Neural progenitor cell (in vitro differentiated cells): ENCODE data around the gene KCNC4.

ENCODE experiments used
- EZH2 ChIP-seq: fragments of 200-600 bp; sonication (generic); IDR thresholded peaks from 2 replicates; pipeline ENCODE4 v1.6.1; 2017; ENCODE audit warnings: antibody characterized with exemption, mild to moderate bottlenecking, moderate library complexity
- EZH2phosphoT487 ChIP-seq: fragments of 200-600 bp; sonication (generic); IDR thresholded peaks from 2 replicates; pipeline ENCODE4 v1.6.1; 2017; ENCODE audit warnings: antibody characterized with exemption
- TF ChIP-seq, protein P1 (sequence below): fragments of 200-600 bp; sonication (generic); IDR thresholded peaks from 2 replicates; pipeline ENCODE4 v1.5.1; 2017; ENCODE audit warnings: antibody characterized with exemption, mild to moderate bottlenecking

DNA sequence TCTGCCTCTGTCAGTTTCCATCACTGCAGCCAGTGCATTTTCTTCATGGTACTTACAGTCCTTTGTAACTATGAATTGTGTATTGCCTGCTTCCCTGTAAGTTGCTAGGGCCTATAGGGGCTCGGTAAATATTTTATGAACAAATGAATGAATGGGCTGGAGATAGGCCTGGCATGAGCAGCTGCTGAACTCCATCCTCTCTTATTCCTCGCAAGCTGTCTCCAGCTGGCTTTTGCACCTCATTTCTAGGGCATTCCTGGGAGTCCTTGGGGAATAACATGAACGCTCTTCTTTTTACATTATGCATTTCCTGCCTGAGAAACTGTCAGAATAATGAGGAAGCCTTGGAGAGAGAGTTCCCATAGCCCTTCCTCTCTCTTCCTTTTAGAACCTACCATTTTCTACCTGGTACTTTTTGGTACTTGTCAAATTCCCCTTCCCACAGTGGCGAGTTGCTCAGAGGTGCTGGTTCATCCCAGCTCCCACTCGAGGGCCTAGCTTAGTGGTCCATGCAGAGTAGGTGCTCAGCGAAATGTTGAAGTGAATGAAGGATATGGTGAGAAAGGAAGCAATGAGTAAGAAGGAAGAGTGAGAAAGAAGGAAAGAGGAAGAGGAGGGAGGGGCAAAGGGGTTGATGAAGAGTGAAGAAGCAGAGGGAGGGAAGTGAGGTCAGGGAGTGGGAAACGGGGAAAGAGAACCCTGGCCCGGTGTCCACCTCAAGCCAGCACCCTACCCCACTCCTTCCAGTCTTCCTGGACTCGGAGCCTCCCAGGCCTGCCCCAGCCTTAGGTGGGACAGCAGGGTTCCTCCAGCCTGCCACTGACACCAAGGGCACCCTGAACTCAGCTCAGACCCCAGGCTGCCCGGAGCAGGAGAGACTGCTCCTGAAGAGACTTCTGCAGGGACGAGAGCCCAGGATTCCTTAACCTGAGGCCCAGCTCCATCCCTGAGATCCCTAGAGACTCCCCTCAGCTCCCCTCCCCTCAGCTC lies 29.6 kb downstream of the KCNC4 start:
- TF ChIP-seq, protein P1, sequence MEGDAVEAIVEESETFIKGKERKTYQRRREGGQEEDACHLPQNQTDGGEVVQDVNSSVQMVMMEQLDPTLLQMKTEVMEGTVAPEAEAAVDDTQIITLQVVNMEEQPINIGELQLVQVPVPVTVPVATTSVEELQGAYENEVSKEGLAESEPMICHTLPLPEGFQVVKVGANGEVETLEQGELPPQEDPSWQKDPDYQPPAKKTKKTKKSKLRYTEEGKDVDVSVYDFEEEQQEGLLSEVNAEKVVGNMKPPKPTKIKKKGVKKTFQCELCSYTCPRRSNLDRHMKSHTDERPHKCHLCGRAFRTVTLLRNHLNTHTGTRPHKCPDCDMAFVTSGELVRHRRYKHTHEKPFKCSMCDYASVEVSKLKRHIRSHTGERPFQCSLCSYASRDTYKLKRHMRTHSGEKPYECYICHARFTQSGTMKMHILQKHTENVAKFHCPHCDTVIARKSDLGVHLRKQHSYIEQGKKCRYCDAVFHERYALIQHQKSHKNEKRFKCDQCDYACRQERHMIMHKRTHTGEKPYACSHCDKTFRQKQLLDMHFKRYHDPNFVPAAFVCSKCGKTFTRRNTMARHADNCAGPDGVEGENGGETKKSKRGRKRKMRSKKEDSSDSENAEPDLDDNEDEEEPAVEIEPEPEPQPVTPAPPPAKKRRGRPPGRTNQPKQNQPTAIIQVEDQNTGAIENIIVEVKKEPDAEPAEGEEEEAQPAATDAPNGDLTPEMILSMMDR = no peak
- no peak for TF ChIP-seq EZH2
- no peak for TF ChIP-seq EZH2phosphoT487
